CD4-positive, alpha-beta T cell treated with Interleukin-10 for 1 hour (primary cell): ENCODE measurements around the gene TMED10.

Experiments used
- DNase-seq: peaks from one replicate; pipeline ENCODE4 v3.0.0-alpha.2; 2020

TMED10 gene

DNA sequence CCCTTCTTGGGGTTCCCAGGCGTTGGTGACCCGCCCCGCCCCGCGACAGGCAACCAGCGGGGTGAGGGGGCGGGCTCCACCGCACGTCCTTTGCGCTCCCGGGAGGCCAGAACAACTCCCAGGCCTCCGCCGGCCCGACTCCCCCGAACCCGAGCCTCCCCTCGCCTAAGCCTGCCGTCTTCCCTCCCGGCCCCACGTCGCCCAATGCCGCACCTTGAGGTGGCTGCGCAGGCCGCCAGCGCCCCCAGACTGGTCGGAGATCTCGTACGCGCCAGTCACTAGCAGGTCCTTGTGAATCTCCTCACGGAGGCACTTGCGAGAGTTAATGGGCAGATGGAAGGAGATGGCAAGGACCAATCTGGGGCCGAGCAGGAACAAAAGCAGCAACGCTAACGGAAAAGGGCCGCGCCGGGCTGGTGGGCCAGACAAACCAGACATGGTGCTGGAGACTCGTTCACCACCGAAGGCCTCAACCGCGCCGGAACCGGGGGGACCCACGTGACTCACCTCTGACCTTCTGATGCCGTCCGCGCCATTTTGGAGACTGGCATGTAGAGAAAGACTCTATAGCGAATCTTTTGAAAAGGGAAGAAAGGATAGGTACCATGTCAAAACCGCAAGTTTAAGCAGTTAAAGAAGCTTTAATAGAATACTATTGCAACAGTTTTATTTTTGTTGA is at the start of gene TMED10:
Gene TMED10, minus strand, starts transcription at position 471 of the 679 bp plus-strand sequence. Its CDS starts 33 bp downstream, at position 438.
- DNase-seq, result peak; percentile 92

DNA sequence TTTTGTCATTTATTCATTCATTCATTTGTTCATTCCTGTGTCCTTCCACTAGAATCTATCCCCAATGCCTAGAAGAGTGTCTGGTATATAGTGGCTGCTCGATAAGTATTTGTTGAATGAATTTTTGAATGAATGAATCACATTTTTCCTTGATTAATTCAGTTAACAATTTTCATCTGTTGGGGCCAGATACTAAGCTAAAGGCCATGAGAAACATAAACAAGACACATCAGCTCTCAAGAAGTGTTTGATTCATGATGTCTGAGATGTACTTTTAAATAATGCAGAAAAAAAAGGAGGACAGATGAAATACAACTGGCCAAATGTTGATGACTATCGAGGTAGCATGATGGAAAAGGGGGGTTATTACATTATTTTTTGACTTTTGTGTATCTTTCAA is 48.1 kb upstream of the TMED10 start:
- no peak for DNase-seq

DNA sequence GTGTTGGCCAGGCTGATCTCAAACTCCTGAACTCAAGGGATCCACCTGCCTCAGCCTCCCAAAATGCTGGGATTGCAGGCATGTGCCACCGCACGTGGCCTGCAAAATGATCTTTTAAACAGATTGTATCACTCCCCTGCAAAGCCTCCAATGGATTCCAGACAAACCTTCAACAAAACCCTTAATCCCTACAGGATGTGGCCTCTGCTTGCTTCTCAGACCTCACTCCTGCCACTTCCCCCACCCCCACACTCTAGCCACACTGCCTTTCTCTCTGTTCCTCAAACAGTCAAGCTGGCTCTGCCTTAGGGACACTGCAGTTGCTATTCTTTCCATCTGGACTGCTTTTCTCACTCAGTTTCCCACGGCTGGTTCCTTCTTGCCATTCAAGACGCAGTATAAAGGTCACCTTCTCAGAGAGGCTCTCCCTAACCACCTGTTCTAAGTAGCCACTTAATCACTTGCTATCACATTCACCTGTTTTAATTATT is 47.3 kb upstream of the TMED10 start:
- DNase-seq, result no peak

DNA sequence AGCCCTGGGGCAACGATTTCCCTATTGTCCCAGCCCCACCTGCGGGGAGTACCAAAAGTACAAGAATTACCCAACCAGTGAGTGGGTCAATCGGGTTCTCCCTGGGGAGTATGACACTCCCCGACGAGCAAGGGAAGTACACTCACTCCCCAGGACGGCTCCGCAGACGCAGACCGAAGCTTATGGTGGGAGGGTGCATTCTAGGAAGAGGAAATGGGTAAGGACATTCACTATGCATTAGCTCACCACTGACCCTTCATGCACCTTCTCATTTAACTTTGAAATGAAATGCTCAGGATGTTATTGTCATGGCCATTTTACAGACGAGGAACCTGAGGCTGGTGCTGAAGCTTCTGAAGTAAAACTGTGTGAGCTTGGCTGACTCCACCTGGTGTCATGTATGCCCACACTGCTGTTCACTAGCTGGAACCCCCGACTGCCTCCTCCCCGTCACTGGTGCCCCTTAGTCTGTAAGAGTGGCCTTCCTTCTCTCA is 45.8 kb upstream of the TMED10 start:
- DNase-seq, result no peak

DNA sequence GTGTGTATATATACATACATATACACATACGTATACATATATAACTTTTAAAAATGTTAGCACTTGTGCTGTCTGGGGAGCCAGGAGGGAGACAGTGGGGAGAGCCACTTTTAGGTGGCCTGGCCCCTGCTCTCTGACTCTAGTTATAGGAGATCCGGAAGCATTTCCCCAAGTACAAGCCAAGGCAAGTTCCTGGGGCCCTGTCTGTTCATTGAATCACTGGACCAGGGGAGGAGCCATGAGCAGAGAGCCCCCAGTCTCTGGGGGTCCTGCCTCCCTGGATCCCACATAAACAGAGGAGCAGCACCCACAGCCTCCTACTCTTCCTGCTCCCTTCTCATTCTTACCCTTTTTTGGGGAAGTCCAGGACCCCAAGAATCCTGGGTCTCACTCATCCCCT is 45.4 kb upstream of the TMED10 start:
- DNase-seq, result no peak

DNA sequence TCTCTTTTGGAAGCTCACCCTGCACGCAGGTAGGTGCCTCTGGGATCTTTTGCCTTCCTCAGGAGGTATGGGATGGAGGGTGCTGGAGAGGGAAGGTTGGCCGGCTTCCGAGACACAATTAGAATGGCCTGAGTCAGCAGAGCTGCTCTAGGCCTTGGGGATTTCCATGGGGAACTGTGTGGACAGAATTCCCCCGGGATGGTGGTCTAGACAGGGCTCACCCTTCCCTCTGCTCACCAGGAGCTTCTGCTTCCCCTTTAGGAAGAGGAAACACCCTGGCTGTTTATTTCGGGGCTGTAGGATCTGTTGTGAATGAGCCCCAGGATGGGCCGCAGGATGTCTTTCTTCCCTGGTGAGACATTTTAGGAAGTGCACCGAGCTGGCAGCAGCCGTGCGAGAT is 43.7 kb upstream of the TMED10 start:
- no peak for DNase-seq

DNA sequence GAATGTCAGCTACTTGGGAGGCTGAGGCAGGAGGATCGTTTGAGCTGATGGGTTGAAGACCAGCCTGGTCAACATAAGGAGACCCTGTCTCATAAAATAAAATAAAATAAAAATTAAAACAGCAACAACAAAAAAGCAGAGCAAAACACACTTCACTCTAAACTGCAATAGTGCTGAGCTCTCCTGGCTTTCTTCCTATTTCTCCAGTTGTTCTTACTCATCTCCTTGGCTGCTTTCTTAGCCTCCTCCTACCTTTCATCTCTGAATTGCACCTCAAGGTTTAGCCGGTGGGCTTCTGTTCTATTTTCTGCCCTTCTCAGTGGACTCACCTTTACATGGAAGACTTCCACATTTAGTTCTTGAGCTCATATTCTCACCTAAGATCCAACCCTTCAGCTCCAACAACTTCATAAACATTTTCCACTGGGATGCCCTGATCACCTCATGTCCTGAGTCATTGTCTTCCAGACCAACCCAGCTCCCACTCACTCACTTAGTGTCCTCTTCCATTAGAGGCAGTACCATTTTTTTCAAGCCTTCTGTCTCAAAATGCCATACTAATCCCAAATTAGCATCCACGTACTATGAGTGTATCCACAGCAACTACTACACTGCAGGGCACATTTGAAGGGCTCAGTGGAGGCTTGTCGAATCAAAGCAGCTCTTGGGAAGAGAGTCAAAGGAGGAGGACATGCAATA is 41.2 kb upstream of the TMED10 start:
- DNase-seq, result no peak

DNA sequence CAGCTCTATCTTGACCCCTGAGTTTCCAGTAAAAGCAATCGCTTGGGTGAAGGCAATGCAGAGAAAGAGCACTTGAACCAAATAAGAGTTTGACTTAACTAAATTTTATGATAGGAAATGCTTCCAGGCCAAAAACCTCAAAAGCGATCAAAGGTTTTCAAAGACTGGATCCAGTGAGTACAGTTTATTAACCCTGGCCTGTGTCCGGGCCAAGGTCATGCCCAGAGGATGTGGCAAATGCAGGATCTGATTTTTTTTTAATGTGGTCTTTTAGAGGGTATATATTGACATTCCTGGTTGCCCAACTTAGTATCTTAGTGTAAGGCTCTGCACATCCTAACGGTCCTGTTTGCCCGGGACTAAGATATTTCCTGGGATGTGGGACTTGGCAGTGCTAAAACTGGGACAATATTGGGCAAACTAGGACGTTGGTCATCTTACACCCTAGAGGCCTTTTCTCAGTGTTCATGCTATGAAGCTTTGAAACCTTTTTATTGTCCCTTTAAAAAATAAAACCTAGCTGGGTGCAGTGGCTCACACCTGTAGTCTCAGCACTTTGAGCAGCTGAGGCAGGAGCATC is 40.1 kb upstream of the TMED10 start:
- no peak for DNase-seq

DNA sequence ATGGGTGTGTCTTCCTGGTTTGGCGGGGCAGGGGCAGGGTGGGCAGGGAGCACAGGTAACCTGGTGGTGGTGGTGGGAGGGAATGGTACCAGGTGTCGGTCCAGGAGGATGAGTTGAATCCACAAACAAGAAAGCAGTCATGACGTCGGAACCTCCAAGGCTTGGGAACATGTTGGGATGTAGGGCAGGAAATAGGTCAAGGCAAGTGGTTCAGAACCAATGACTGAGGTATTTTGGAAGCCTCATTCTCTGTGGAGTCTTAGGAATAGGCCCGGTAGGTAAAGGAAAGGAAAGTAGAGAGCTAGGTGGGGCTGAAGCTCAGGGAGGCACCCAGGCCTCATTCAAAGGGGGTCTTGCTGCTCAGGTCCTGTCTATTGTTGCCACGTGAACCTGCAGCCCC is 39.1 kb upstream of the TMED10 start:
- no peak for DNase-seq

DNA sequence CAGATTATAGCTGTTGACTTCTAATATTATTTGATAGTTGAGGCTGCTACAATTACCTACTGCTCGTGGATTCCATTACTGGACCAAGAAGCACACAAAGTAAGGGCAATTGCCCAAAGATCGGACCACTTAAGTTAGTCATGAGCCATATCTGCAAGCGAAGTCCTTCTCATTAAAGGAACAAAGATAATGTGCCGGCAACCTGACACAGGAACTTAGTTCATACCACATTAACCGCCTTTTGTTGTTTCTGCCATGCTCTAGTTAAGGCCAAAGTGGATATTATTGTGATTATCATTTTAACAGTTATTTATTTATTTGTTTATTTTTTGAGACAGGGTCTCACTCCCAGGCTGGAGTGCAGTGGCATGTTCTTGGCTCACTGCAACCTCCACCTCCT is 38.1 kb upstream of the TMED10 start:
- no peak for DNase-seq

DNA sequence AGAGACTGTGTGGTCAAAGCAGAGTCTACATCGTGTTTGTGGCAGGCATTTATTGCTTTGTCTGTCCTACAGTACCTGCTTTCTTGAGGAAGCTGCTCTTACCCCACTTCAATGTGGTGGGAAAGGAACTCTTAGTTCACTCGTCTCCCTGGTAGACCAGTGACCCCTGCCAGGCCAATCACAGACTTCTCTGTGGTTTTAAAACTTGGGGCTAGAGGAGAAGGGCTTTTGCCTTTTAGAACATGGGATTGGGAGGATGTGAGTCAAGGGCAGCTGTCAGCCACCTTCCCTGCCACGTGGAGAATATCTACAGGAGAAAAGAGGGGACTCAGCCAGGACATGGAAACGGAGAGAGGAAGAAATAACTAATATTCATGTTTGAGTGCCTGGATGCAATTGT is 36.8 kb upstream of the TMED10 start:
- no peak for DNase-seq

DNA sequence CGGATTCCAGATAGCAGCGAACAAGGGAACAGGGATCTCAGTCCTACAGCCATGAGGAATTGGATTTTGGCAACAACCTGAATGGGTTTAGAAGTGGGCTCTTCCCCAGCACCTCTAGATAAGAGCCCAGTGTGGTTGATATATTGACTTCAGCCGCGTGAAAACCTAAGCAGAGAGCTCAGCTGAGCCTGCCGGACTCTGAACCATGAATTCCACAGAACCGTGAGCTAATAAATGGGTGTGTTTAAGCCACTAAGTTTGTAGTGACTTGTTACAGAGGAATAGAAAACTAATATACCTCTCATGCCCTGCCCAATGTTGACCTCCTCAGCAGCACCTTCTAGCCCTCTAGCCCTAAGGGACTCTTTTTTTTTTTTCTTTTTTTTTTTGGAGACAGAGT is 32.4 kb upstream of the TMED10 start:
- DNase-seq, result no peak

DNA sequence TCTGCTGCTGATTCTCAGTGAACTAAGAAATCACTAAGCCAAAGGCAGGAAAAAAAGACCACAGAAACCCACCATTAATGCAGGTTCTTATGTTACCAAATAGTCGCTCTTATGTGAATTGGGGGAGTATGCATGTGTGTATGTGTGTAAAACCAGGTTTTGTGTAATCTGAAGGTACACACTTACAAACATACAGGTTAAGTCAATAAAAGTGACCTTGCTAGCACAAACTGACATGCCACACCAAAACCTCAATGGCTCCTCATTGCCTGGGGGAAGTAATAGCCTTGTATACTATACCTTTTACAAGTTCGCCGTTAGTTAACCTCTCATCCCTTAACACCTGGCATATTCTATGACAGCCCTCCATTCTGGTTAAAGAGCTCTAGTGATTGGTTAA is 29.8 kb upstream of the TMED10 start:
- DNase-seq, result no peak

DNA sequence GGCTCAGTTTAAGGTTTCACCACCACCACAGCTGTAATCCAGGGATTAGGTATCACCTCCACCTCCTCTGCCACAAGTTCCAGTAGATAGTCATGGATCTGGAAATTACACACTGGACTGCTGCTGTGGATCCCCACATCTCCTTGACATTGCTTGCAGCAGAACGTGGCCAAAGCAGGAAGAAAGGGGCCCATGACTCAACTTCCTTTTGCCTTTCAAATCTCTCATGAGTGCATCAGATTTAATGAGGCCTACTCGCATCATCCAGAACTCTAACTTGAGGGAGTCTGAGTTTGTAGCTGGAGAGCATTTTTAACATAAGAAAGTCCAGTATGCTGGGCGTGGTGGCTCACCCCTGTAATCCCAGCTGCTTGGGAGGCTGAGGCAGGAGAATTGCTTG is 29.2 kb upstream of the TMED10 start:
- DNase-seq, result no peak

DNA sequence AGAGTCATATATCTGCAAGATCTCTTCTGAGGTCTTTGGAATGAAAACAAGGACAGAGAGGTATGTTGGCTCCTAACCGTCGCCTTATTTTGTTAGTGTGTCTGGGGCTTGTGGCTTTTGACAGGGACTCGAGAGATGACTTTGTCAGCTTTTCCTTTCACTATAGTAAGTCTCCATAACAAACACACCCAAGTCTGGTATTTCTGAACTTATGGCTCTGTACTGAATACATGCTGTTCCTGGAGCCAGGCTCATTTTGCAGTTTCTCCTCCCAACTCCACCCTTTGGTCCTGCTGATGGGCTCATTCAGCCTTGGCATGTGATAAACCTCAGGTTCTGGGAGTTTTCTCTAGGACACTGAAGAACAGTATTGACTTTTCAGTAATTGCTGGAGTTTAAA is 27.7 kb upstream of the TMED10 start:
- DNase-seq, result no peak

DNA sequence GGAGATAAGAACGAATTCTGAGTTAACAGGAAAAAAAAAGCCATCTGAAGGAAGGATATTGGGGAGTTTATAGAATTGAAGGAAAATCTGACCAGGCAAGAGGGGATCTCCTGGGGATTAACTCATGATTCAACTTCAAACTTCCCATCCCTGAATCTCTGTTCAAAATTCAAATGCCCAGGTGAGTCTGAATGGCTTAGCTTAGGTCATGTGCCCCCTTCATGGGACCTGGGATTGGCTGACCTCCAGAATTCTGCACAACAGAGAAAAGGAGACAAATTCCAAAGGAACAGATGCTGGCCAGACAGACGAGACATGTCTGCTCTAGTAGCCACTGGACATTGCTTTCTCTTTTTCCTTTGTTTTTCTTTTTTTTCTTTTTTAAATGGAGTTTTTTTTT is 26.2 kb upstream of the TMED10 start:
- DNase-seq, result no peak

DNA sequence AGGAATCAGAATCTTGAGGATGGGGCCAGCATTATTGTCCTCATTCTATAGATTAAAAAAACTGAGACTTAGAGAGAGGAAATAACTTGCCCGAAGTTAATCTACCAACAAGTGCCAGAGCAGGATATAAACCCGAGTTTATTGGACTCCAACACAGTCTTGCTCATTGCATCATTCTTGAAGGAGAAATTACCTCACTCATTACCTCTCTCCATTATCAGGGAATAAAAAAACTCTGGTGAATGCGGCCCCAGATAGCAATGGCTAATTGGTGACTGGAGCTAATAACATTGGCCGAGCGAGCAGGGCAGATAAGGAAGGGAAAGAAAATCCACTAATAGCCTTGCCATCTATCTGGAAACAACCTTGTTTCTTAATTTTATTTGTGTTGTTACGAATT is 24.7 kb upstream of the TMED10 start:
- DNase-seq, result no peak

DNA sequence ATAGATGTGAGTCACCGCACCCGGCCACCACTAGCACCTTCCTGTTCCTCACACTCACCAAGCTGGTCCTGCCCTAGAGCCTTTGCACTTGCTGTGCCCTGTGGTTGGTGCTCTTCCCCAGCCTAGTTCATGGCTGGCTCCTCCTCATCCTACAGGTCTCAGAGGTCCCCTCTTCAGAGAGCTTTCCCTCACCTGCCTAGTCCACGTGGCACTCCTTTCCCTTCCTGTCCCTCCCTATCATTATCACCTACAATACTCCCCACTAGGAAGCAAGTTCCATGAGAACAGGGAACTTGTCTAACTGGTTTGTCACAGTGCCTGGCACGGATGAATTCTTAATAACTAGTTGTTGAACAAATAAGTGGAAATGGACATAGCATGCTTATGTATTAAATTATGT is 24.0 kb upstream of the TMED10 start:
- no peak for DNase-seq

DNA sequence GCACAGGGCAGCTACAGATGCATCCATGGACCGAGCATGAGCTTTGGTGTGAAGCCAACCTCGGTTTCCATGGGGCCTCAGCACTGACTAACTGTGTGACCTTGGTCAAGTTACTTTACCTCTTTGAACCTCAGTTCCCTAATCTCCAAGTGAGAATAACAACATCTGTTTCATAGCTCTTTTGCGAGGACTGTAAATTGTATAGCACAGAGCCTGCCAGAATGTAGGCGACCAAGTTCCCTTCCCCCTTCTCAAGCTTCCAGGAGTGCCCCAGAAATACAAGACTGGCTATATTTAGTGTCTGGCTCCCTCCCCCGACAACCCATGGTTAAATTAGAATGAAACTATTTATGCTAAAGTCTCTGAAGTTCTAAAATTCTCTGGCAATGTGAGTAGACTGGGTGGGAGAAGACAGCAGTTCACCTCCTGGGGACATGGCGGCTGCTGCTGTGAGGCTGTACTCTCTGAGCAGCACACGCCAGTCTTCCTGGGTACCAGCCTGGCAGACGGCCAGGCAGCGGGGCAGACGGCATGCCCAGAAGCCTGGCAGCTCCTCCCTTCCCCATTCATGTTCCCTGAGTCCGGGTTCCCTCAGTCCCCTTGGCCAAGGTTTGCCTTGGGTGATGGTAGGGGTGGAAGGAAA is 22.0 kb upstream of the TMED10 start:
- no peak for DNase-seq

DNA sequence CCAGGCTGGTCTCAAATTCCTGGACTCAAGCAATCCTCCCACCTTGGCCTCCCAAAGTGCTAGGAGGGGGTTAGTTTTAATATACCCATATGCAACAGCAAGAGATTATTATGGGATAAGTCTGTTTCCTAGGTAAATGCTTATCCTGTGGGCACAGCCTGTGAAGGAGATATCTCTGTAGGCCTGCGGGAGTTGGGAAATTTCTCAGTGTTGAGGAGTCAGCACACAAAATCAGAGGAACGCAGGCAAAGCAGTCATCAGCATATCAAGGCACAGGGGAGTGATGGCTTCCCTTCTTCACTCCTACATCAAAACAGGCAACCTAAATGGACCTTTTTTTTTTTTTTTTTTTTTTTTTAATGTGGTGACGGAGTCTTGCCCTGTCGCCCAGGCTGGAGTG is 20.9 kb upstream of the TMED10 start:
- DNase-seq, result no peak

DNA sequence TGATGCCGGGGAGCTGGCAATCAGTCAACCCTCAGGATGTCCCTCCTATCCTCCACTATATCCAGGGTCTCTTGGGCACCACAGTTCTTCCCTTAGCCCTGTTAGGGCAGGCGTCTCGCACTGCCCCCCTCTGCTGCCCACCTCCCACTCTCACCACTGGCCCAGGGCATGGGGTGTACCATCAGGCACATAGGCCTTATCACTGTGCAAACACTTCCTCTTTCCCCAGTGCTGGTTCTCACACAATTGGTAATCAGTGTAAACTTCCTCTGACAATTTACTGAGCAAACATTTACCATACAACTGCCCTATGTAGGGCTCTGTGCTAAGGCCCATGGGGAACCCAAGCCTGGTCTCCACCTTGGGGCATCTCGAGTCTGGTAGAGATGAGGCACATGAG is 20.1 kb upstream of the TMED10 start:
- DNase-seq, result no peak

DNA sequence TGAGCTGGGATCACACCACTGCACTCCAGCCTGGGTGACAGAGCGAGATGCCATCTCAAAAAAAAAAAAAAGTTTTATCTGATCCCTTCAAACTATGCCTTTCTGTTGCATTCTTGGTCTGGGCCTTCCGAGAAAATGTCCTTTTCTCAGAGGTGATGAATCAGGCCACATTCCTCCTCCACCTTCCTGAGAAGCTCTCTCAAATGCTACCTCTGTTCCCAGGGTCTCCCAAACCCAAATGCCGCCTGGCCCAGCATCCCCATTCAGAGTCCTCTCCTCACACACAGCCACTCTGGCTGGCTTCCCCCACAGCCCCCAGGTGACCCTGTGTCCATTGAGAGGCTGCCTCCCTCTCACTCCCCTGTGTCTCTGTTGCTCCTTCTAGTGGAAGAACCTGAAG is 19.7 kb upstream of the TMED10 start:
- no peak for DNase-seq

DNA sequence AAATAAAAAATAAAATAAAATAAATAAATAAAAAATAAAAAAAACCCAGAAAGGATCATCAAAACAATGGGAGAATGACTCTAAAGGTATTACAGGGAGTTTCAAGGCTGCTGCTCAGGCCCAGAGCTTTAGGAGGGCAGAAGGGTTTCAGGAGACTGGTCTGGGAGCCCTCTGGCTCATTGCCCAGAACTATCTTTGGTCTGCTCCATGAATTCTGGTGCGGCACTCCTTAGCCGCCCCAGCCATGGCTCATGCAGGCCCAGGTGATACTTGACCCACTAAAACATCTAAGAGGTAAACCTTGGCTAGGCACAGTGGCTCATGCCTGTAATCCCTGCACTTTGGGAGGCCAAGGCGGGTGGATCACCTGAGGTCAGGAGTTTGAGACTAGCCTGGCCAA is 14.7 kb upstream of the TMED10 start:
- no peak for DNase-seq

DNA sequence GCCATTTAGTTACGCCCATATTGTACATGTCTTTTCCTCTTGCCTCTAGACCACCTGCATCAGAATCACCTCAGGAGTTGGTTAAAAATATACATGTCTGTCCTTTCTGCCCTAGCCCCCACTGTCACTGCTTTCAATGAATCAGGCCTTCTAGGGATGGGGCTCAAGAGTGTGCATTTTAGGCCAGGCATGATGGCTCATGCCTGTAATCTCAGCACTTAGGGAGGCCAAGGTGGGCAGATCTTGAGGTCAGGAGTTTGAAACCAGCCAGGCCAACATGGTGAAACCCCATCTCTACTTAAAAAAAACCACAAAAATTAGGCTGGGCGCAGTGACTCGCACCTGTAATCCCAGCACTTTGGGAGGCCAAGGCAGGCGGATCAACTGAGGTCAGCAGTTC is 13.6 kb upstream of the TMED10 start:
- no peak for DNase-seq
